Activated T-cell treated with anti-CD3 and anti-CD28 coated beads, Interleukin-2, amount 50 U/mL, for 4 hours (primary cell): ENCODE data around the gene OR5A2. TPM values are rescaled to one million over a fixed set of nuclear protein-coding genes. Genes with fewer than 3 reads are reported as not detected.
A peak's percentile ranks its signal among the peaks of the same experiment; 100 is the strongest.
"Not testable (repeated sequence)": the region's sequence is repeated elsewhere in the genome, so short reads cannot be mapped to it uniquely, and the experiment has no call there.

ENCODE experiments used
- ATAC-seq, 2 donors: fragments of 200-7000 bp; cut with Tn5 transposase; one replicate each; pipeline ENCODE4 v1.10.0; 2021
- DNase-seq: peaks from one replicate; pipeline ENCODE4 v3.0.0-alpha.2; 2020
- H3K27me3 Mint-ChIP-seq: one replicate; pipeline ENCODE4 v1.8.0; 2021; ENCODE audit warnings: low read depth, mixed read lengths
- H3K36me3 Mint-ChIP-seq: one replicate; pipeline ENCODE4 v1.8.0; 2022; ENCODE audit warnings: mixed read lengths; ENCODE audit not compliant: insufficient read depth
- H3K4me1 Mint-ChIP-seq: one replicate; pipeline ENCODE4 v1.8.0; 2021; ENCODE audit warnings: low read depth, mixed read lengths
- H3K4me3 Mint-ChIP-seq: one replicate; pipeline ENCODE4 v1.8.0; 2021; ENCODE audit warnings: mild to moderate bottlenecking, moderate library complexity, mixed read lengths
- H3K9me3 Mint-ChIP-seq: one replicate; pipeline ENCODE4 v1.8.0; 2021; ENCODE audit warnings: mixed read lengths
- total RNA-seq, 3 donors: library from RNA; stranded (reverse); gene quantifications; one replicate each; pipeline ENCODE4 v1.2.1, GENCODE V29; 2021

OR5A2 gene, protein sequence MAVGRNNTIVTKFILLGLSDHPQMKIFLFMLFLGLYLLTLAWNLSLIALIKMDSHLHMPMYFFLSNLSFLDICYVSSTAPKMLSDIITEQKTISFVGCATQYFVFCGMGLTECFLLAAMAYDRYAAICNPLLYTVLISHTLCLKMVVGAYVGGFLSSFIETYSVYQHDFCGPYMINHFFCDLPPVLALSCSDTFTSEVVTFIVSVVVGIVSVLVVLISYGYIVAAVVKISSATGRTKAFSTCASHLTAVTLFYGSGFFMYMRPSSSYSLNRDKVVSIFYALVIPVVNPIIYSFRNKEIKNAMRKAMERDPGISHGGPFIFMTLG
- not detected for total RNA-seq

DNA sequence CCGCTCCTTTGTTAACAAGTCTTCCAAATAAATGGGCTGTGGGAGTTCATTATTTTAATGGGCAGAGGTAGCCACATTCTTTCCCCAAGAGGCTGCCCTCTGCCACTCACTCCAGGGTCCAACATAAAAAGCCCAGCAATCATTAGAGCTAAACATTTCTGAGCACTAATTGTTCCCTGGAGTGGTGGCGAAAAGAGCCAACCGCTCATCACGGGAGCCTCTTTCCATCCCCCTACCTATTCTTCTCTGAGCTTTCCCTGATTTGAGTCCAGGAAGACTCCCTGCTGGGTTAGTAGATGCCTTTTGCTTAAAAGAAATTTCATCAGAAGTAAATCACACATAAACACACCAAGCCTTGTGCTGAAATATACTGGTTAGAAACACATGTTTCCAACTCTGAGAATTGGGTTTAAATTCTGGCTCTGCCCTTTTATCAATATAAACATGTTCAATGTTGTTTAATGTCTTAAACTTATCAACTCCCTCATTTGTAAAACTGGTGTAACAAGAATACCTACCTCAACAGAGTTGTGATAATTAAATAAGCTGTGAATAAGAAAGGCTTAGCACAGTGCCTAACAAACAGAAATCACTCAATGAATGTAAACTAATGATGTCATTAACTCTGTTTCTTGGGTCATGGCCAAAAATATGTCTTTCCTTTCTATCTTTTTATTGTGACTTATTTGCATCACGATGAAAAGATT lies at the start of gene OR5A2:
TSS of gene OR5A2 (minus strand) at position 53 of the 707 bp plus-strand sequence. CDS start 3,460 bp downstream, outside the sequence.
- no peaks in the 10 kb centered on the region for H3K4me1 Mint-ChIP-seq
- no peaks in the 10 kb centered on the region for H3K36me3 Mint-ChIP-seq
- ATAC-seq (no peak), DNase-seq (no peak)
- H3K9me3 Mint-ChIP-seq, result no peaks in the 10 kb centered on the region
- H3K4me3 Mint-ChIP-seq, result no peak within 1 kb of the TSS
- peaks cover 3% of the 10 kb centered on the region for H3K27me3 Mint-ChIP-seq

DNA sequence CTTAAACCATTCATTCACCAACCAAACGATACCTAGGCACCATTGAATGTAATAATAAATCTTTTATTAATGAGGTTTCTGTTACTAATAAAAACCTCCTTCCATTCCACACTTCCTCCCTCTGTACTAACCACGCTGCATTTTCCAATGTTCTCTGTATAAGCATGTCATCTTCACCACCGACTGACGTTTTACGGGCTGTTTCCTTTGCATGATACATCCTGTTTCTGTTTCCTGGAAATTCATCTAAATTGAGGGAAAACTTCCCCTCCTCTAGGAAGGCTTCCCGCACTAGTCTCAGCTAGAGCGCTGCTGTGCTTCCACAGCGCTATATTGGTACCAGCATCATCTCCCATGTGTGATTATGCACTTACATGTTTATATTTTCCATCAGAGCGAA lies 49.0 kb upstream of the OR5A2 start:
- DNase-seq, result no peak
- Mint-ChIP-seq H3K27me3 (peaks cover 18% of the 10 kb centered on the region), H3K4me1 (no peaks in the 10 kb centered on the region), H3K4me3 (no peak overlapping the region), H3K36me3 (no peaks in the 10 kb centered on the region), H3K9me3 (no peaks in the 10 kb centered on the region)
- ATAC-seq, result no peak

DNA sequence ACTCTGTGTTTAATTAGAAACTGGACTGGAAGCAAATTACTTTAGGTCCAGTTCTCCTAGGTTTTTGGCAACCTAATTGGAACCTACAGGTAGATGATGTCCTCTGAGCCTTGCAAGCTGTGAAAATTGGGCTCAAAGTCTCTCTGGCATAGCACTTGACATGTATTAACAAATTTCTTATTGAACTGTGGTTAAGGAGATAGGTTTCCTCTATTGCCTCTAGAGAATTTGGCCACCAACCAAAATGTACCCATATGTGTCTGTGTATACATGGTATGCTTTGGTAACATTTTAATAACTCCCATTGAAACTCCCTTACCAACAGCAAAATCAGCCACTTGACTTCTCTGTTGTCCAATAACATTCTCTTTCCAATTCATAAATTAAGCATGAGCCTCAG lies 46.8 kb upstream of the OR5A2 start, which contains the start of gene OR4D10:
TSS of gene OR4D10 (plus strand) at position 301 of the 400 bp plus-strand sequence. CDS start 4,115 bp downstream, outside the sequence.
- Mint-ChIP-seq H3K36me3 (no peaks in the 10 kb centered on the region), H3K27me3 (peaks cover 16% of the 10 kb centered on the region), H3K4me1 (no peaks in the 10 kb centered on the region)

DNA sequence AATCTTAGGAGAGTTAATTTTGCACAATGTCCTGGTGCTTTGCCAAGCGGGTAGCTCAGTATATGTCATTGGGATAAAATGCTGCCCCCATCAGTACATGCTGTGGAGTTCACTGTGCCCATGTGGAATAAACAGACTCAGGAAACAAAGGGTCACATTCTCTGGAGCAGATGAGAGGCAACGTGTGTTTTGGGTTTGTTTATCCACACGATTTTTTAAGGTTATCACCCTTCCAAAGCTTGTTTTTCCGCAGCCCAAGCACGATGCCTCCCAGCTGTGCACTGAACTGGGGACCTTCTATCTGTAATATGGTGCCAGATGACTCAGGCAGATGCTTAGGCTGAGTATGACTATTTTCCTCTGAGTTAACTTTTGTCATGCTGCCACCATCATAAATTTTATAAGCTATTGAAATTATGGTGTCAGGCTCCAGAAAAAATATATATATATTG lies 37.0 kb upstream of the OR5A2 start:
- DNase-seq (no peak), ATAC-seq (no peak)
- no peaks in the 10 kb centered on the region for H3K4me1 Mint-ChIP-seq
- no peaks in the 10 kb centered on the region for H3K9me3 Mint-ChIP-seq
- no peak overlapping the region for H3K4me3 Mint-ChIP-seq
- H3K27me3 Mint-ChIP-seq, result peaks cover 8% of the 10 kb centered on the region
- no peaks in the 10 kb centered on the region for H3K36me3 Mint-ChIP-seq

More for the DNA sequence above, 46.8 kb upstream of the OR5A2 start, which contains the start of gene OR4D10:
- H3K4me3 Mint-ChIP-seq, result no peak within 1 kb of the TSS
- DNase-seq, result no peak
- no peak for ATAC-seq
- no peaks in the 10 kb centered on the region for H3K9me3 Mint-ChIP-seq

DNA sequence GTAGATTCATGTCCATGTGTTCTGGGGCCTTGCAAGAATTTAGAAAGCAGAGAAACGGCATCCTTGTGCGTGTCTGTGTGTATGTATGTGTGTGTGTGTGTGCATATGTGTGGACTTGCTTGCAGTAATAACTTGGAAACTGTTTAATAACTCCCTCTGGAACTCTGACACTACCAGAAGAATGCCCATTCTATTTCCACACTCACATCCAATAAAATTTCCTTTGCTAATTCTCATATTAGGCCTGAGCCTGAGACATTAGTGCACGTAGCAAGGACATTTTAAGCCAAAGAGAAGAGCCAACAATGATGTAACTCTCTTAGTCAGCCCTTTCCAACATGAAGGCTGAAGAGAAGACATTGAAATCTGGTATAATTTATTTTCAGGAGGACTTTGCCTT lies 33.7 kb upstream of the OR5A2 start:
- H3K36me3 Mint-ChIP-seq, result no peaks in the 10 kb centered on the region
- no peaks in the 10 kb centered on the region for H3K4me1 Mint-ChIP-seq
- DNase-seq, result no peak
- no peaks in the 10 kb centered on the region for H3K9me3 Mint-ChIP-seq
- ATAC-seq, result no peak
- H3K4me3 Mint-ChIP-seq, result no peak overlapping the region
- H3K27me3 Mint-ChIP-seq, result peaks cover 23% of the 10 kb centered on the region

DNA sequence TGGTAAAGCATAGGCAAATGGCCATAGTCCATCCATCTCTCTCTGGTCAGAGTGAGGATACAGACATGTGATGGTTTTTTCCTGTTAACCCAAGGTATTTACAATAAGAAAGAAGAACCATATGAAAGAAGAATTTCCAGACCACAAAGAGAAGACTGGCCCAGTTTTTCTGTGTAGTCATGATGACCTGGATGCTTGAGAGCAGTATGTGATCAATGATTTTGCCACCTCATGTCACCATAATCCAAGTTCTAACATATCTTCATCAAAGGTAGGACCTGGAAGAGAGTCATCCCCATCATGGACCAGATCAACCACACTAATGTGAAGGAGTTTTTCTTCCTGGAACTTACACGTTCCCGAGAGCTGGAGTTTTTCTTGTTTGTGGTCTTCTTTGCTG lies 30.4 kb upstream of the OR5A2 start, which contains the start of gene OR4D6:
TSS of gene OR4D6 (plus strand) at position 301 of the 400 bp plus-strand sequence. CDS start at position 301, 0 bp downstream.
- Mint-ChIP-seq H3K4me3 (no peak within 1 kb of the TSS), H3K36me3 (no peaks in the 10 kb centered on the region), H3K9me3 (no peaks in the 10 kb centered on the region), H3K27me3 (peaks cover 24% of the 10 kb centered on the region), H3K4me1 (no peaks in the 10 kb centered on the region)
- DNase-seq (no peak), ATAC-seq (no peak)

DNA sequence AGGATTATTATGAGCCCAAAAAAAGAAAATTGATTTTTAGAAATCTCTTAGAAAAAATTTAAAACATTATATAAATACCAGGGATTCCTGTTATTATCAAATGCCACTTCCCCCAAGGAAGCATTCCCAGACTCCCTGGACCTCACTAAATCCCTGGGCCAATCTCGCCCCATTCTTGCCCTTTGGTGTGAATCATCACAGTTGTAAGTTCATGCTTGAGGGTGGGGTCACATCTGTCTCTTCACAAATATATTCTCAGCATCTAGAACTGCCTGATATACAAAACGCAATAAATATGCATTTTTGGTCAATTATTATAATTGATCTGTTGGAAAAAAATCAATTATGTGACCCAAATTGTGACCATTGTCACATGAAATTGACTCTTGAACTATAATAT lies 22.3 kb upstream of the OR5A2 start:
- Mint-ChIP-seq H3K9me3 (peaks cover 5% of the 10 kb centered on the region), H3K36me3 (no peaks in the 10 kb centered on the region), H3K4me1 (no peaks in the 10 kb centered on the region), H3K27me3 (peaks cover 9% of the 10 kb centered on the region), H3K4me3 (no peak overlapping the region)
- DNase-seq, result no peak
- no peak for ATAC-seq

DNA sequence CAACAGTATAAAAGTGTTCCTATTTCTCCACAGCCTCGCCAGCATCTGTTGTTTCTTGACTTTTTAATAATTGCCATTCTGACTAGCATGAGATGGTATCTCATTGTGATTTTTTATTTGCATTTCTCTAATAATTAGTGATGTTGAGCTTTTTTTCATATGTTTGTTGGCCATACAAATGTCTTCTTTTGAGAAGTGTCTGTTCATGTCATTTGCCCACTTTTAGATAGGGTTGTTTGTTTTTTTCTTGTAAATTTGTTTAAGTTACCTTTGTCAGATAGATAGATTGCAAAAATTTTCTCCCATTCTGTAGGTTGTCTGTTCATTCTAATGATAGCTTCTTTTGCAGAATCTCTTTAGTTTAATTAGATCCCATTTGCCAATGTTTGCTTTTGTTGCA lies 19.4 kb upstream of the OR5A2 start:
- DNase-seq, H3K4me3 Mint-ChIP-seq, H3K9me3 Mint-ChIP-seq, H3K36me3 Mint-ChIP-seq, ATAC-seq, H3K27me3 Mint-ChIP-seq, H3K4me1 Mint-ChIP-seq: not testable (repeated sequence)

DNA sequence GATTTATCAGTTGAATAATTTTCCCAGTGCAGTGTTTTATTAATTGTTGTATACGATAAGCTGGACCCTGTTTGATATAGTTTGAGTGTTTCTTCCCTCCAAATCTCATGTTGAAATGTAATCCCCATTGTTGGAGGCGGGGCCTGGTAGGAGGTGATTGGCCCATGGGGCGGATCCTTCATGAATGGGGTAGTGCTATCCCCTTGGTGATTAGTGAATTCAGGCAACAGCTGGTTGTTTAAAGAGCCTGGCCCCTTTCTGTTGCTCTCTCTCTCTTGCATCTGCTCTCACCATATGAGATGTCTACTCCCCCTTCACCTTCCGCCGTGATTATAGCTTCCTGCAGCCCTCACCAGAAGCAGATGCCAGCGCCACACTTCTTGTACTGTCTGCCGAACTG lies 11.6 kb upstream of the OR5A2 start:
- Mint-ChIP-seq H3K36me3 (no peaks in the 10 kb centered on the region), H3K4me3 (no peak overlapping the region), H3K27me3 (peaks cover 3% of the 10 kb centered on the region), H3K9me3 (no peaks in the 10 kb centered on the region), H3K4me1 (no peaks in the 10 kb centered on the region)
- ATAC-seq (no peak), DNase-seq (no peak)

DNA sequence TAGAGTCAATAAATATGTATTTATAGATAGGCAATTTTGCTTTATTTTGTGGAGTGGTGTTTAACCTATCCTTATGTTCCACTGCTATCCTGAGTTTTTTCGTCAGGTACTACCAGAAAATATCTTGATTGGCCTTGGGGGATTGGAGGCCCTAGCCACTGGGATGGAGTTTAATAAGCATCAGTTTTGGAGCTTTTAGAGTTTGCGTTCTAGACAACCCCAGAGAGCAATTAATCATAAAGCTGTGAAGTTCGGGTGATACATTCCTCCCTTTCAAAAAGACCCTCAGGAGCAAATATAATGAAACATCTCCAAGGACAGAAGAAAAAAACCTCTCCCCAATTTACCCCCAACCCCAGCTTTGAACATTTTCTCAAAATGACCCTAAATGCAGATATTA lies 10.0 kb upstream of the OR5A2 start, which contains the start of gene OR5A1:
TSS of gene OR5A1 (plus strand) at position 301 of the 400 bp plus-strand sequence. CDS start 6,700 bp downstream, outside the sequence.
- ATAC-seq (no peak), DNase-seq (no peak)
- H3K9me3 Mint-ChIP-seq, result no peaks in the 10 kb centered on the region
- H3K36me3 Mint-ChIP-seq, result no peaks in the 10 kb centered on the region
- H3K4me1 Mint-ChIP-seq, result no peaks in the 10 kb centered on the region
- no peak within 1 kb of the TSS for H3K4me3 Mint-ChIP-seq
- peaks cover 10% of the 10 kb centered on the region for H3K27me3 Mint-ChIP-seq

DNA sequence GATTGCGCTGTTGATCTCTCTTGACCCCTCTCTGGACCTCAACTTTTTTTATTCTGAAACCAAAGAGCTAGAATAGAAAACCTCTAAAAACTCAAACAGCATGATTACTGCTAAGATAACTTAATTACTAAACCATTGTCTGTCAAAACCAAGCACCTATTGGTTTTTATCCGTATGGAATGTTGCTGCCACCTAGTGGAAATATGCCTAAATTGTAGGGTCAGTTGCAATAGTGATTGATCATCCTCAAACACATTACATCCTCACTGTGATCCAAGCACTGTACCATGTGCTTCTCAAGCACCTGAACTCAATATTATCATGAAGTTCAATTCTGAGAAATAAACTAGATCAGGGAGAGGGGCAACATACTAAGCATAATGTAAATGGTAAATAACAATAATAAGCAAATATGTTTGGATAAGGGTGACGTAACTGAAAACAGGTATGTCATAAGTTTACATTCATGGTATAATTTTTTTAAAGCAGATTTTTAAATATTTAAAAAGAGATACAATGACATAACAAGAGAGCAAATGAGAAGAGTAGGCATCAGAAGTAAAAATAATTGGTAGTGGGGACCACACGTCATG lies 3.8 kb upstream of the OR5A2 start:
- no peaks in the 10 kb centered on the region for H3K9me3 Mint-ChIP-seq
- peak; percentile 6 for DNase-seq
- H3K36me3 Mint-ChIP-seq, result no peaks in the 10 kb centered on the region
- H3K27me3 Mint-ChIP-seq, result peaks cover 10% of the 10 kb centered on the region
- no peak overlapping the region for H3K4me3 Mint-ChIP-seq
- no peaks in the 10 kb centered on the region for H3K4me1 Mint-ChIP-seq
- ATAC-seq, result no peak

DNA sequence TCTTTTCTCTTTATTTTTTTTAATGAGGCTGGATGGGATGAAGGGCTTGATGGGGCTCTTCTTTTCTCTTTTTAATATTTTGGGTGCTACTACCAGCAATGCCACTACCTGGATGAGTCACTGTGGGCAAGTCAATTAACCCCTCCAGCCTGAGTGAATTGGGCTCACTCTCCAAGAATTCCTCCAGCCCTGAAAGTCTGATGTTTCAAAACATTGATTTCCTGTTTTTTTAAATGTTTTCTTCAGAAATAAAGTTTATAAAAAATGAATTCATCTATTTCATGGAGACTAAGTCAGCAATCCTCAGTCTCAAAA lies 812 bp upstream of the OR5A2 start:
- Mint-ChIP-seq H3K4me3 (no peak overlapping the region), H3K9me3 (no peaks in the 10 kb centered on the region), H3K36me3 (no peaks in the 10 kb centered on the region), H3K27me3 (peaks cover 7% of the 10 kb centered on the region), H3K4me1 (no peaks in the 10 kb centered on the region)
- no peak for ATAC-seq
- no peak for DNase-seq

DNA sequence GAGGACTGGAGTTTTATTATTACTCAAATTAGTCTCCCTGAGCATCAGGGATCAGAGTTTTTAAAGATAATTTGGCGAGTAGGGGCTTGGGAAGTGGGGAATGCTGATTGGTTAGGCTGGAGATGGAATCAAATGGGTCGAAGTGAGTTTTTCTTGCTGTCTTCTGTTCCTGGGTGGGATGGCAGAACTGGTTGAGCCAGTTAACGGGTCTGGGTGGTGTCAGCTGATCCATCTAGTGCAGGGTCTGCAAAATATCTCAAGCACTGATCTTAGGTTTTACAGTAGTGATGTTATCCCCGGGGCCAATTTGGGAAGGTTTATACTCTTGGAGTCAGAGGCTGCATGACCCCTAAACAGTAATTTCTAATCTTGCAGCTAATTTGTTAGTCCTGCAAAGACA lies 1.1 kb downstream of the OR5A2 start:
- no peak overlapping the region for H3K4me3 Mint-ChIP-seq
- peaks cover 3% of the 10 kb centered on the region for H3K27me3 Mint-ChIP-seq
- H3K4me1 Mint-ChIP-seq, result no peaks in the 10 kb centered on the region
- no peaks in the 10 kb centered on the region for H3K36me3 Mint-ChIP-seq
- H3K9me3 Mint-ChIP-seq, result no peaks in the 10 kb centered on the region
- ATAC-seq (no peak), DNase-seq (no peak)

DNA sequence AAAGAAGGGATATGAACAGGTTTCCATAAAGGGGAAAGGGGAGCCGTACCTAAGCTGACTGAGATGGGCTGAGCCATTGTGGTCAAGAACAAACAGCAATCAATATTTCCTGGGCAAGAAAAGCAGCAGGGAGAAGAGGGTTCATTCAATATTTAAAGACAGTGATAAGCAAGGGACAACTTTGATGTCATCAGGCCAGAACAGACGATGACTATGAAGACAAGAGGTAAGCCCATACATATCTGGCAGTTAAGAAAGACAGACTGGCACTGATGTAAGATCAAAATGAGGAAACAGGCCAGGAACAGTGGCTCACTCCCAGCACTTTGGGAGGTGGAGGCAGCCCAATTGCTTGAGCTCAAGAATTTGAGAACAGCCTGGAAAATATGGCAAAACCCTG lies 2.4 kb downstream of the OR5A2 start:
- Mint-ChIP-seq H3K9me3 (no peaks in the 10 kb centered on the region), H3K4me1 (no peaks in the 10 kb centered on the region), H3K27me3 (peaks cover 2% of the 10 kb centered on the region), H3K36me3 (no peaks in the 10 kb centered on the region), H3K4me3 (no peak overlapping the region)
- ATAC-seq, result no peak
- DNase-seq, result no peak
